HepG2 (cell line): ENCODE results near the gene CNNM1. TPM values are rescaled to one million over a fixed set of nuclear protein-coding genes. Genes with fewer than 3 reads are reported as not detected.
A peak's percentile ranks its signal among the peaks of the same experiment; 100 is the strongest.

Experiments
- ATF2 ChIP-seq: sonication (generic); formaldehyde crosslinking; IDR thresholded peaks from 2 replicates; pipeline ENCODE4 v1.4.0; 2020; ENCODE audit warnings: missing genetic modification reagents
- CEBPZ ChIP-seq: IDR thresholded peaks from 2 replicates; pipeline ENCODE4 v1.6.1; 2012; ENCODE audit warnings: low read length, improper control_type of control experiment
- GABPA ChIP-seq, 2 experiments: IDR thresholded peaks; 2 replicates each; pipeline ENCODE4 v1.6.1; 2011 to 2016; ENCODE audit warnings: low read depth in 2 of 2, low read length in 1 of 2, missing biosample characterization in 1 of 2, missing genetic modification characterization in 1 of 2
- GFI1 ChIP-seq: sonication (generic); formaldehyde crosslinking; IDR thresholded peaks from 2 replicates; pipeline ENCODE4 v1.5.0; 2020; ENCODE audit warnings: missing genetic modification reagents, mild to moderate bottlenecking, borderline replicate concordance
- HDAC1 ChIP-seq: sonication (generic); formaldehyde crosslinking; IDR thresholded peaks from 2 replicates; pipeline ENCODE4 v1.5.1; 2020; ENCODE audit warnings: mild to moderate bottlenecking, missing genetic modification reagents
- HNF4G ChIP-seq, 2 experiments: sonication (generic) in 1 of 2; formaldehyde crosslinking in 1 of 2; IDR thresholded peaks; 2 replicates each; pipeline versions ENCODE4 v1.4.0 to v1.6.1; 2011 to 2020; ENCODE audit warnings: borderline replicate concordance in 2 of 2, low read depth in 2 of 2, mild to moderate bottlenecking in 2 of 2, low read length in 1 of 2, missing genetic modification reagents in 1 of 2, moderate library complexity in 1 of 2
- HNRNPLL ChIP-seq: fragments of 200-400 bp; formaldehyde crosslinking; IDR thresholded peaks from 2 replicates; pipeline ENCODE4 v1.6.1; 2017; ENCODE audit warnings: mild to moderate bottlenecking, low read depth, low read length; ENCODE audit not compliant: poor library complexity, severe bottlenecking
- HOXA5 ChIP-seq: sonication (generic); formaldehyde crosslinking; IDR thresholded peaks from 2 replicates; pipeline ENCODE4 v1.4.0; 2020; ENCODE audit warnings: missing genetic modification reagents
- MED13 ChIP-seq: sonication (generic); formaldehyde crosslinking; IDR thresholded peaks from 2 replicates; pipeline ENCODE4 v1.5.0; 2020; ENCODE audit warnings: missing genetic modification reagents
- MEF2D ChIP-seq: sonication (generic); formaldehyde crosslinking; IDR thresholded peaks from 2 replicates; pipeline ENCODE4 v1.5.1; 2020; ENCODE audit warnings: mild to moderate bottlenecking, missing genetic modification reagents
- MTA1 ChIP-seq: sonication (generic); formaldehyde crosslinking; IDR thresholded peaks from 2 replicates; pipeline ENCODE4 v1.4.0; 2020; ENCODE audit warnings: missing genetic modification reagents, mild to moderate bottlenecking, borderline replicate concordance
- MTF2 ChIP-seq: sonication (generic); formaldehyde crosslinking; IDR thresholded peaks from 2 replicates; pipeline ENCODE4 v1.5.0; 2020; ENCODE audit warnings: missing genetic modification reagents, borderline replicate concordance
- PAF1 ChIP-seq: IDR thresholded peaks from 2 replicates; pipeline ENCODE4 v1.6.1; 2016; ENCODE audit warnings: missing genetic modification reagents, missing compliant biosample characterization
- REL ChIP-seq: sonication (generic); formaldehyde crosslinking; conservative IDR thresholded peaks from 2 replicates; pipeline ENCODE4 v1.8.0; 2022; ENCODE audit warnings: mild to moderate bottlenecking, missing genetic modification reagents, moderate library complexity
- TARDBP ChIP-seq: sonication (generic); formaldehyde crosslinking; IDR thresholded peaks from 2 replicates; pipeline ENCODE4 v1.8.0; 2022; ENCODE audit warnings: mild to moderate bottlenecking, missing genetic modification reagents
- TFDP2 ChIP-seq: sonication (generic); formaldehyde crosslinking; IDR thresholded peaks from 2 replicates; pipeline ENCODE4 v1.4.0; 2020; ENCODE audit warnings: missing genetic modification reagents
- U2AF1 ChIP-seq: fragments of 200-400 bp; formaldehyde crosslinking; optimal IDR thresholded peaks from 2 replicates; pipeline ENCODE3; 2017; ENCODE audit warnings: mild to moderate bottlenecking, low read depth, low read length
- ZNF234 ChIP-seq: sonication (generic); formaldehyde crosslinking; conservative IDR thresholded peaks from 2 replicates; pipeline ENCODE4 v1.5.1; 2020; ENCODE audit warnings: mild to moderate bottlenecking, missing genetic modification reagents
- ZNF354B ChIP-seq: sonication (generic); formaldehyde crosslinking; IDR thresholded peaks from 2 replicates; pipeline ENCODE4 v1.8.0; 2022; ENCODE audit warnings: mild to moderate bottlenecking, missing genetic modification reagents
- ZNF614 ChIP-seq: IDR thresholded peaks from 2 replicates; pipeline ENCODE4 v1.6.1; 2018; ENCODE audit warnings: missing biosample characterization, missing genetic modification reagents, inconsistent platforms, borderline replicate concordance
- ZNF775 ChIP-seq: sonication (generic); formaldehyde crosslinking; IDR thresholded peaks from 2 replicates; pipeline ENCODE4 v1.4.0; 2020; ENCODE audit warnings: missing genetic modification reagents, mild to moderate bottlenecking, moderate library complexity, borderline replicate concordance
- ZNF816 ChIP-seq: sonication (generic); formaldehyde crosslinking; IDR thresholded peaks from 2 replicates; pipeline ENCODE4 v1.8.0; 2022; ENCODE audit warnings: missing genetic modification reagents, mild to moderate bottlenecking, borderline replicate concordance
- polyA plus RNA-seq, 8 experiments: library from polyadenylated mRNA; depleted of rRNA in 3 of 8; stranded (reverse) in 7 of 8; unstranded in 1 of 8; fragments of >200 nt; fragmentation: Illumina TruSeq in 4 of 8; extraction: Trizol in 4 of 8; gene quantifications; 2 replicates each; pipeline versions ENCODE4 v1.2.1 to v1.2.3, GENCODE V29; 2011 to 2016; ENCODE audit warnings: low read depth in 4 of 8, missing spikeins in 1 of 8, mixed read lengths in 1 of 8; ENCODE audit not compliant: insufficient read depth in 1 of 8
- total RNA-seq, 5 experiments: library from RNA; depleted of rRNA; stranded (reverse); fragments of >200 nt; fragmentation: Illumina TruSeq; extraction: Trizol; gene quantifications; 2 replicates each; pipeline ENCODE4 v1.2.3, GENCODE V29; 2016; ENCODE audit warnings: low read depth in 1 of 5

Gene CNNM1
- total and polyA plus RNA-seq, 2 of the 13 experiments (the other 11 are each of a cell fraction or from before 2014, with no cell fraction given) = 4.3 to 9.6 TPM

- TF ChIP-seq CEBPZ (no peak), HOXA5 (CRISPR knock-in tag) (peak; percentile 71; the same call in 1 of the 2 replicates), GFI1 (CRISPR knock-in tag) (peak; percentile 78; the same call in 1 of the 2 replicates), HDAC1 (CRISPR knock-in tag) (peak; percentile 89), ZNF234 (CRISPR knock-in tag) (no peak), HNRNPLL (no peak), MED13 (peak; percentile 72; the same call in 1 of the 2 replicates), MTF2 (no peak), ZNF614 (CRISPR knock-in tag) (peak; percentile 58; the same call in 1 of the 2 replicates), ZNF354B (0 out of 2 replicates have a peak, but pooled peaks have one; percentile 28), ATF2 (CRISPR knock-in tag) (peak; percentile 81; the same call in 1 of the 2 replicates), ZNF775 (CRISPR knock-in tag) (no peak), REL (no peak), TARDBP (CRISPR knock-in tag) (peak; percentile 81), ZNF816 (CRISPR knock-in tag) (no peak; the same call in 1 of the 2 replicates), U2AF1 (no peak), GABPA (IDR thresholded peaks at IDR 0.05; ENCODE audit: low read depth, low read length) (no peak), GABPA (CRISPR knock-in tag; IDR thresholded peaks at IDR 0.05; ENCODE audit: low read depth) (peak; percentile 52), MTA1 (no peak), HNF4G (IDR thresholded peaks at IDR 0.05; ENCODE audit: borderline replicate concordance, low read depth, low read length) (peak; percentile 54), HNF4G (CRISPR knock-in tag; IDR thresholded peaks at IDR 0.05; ENCODE audit: borderline replicate concordance, low read depth) (peak; percentile 74; the same call in 1 of the 2 replicates), PAF1 (CRISPR knock-in tag) (no peak; the same call in 1 of the 2 replicates), MEF2D (CRISPR knock-in tag) (peak; percentile 87), TFDP2 (CRISPR knock-in tag) (peak; percentile 15; the same call in 1 of the 2 replicates)
Measured at GRCh38 chr10:99421233-99421739, 92.1 kb downstream of the CNNM1 start (continued).
